HUES48 (cell line): ENCODE measurements around the gene CRYGC.

Experiments used
- H3K27ac ChIP-seq: one replicate; pipeline ENCODE4 v1.7.0; 2013; ENCODE audit warnings: low read depth, low read length, inconsistent platforms
- H3K27me3 ChIP-seq: 2 replicates; pipeline ENCODE4 v1.6.1; 2013; ENCODE audit warnings: mild to moderate bottlenecking, low read length; ENCODE audit not compliant: control insufficient read depth, insufficient read depth
- H3K36me3 ChIP-seq: 2 replicates; pipeline ENCODE4 v1.6.1; 2013; ENCODE audit warnings: low read length; ENCODE audit not compliant: control insufficient read depth, insufficient read depth
- H3K4me1 ChIP-seq: 2 replicates; pipeline ENCODE4 v1.6.1; 2013; ENCODE audit warnings: mild to moderate bottlenecking, low read length; ENCODE audit not compliant: control insufficient read depth, insufficient read depth
- H3K4me3 ChIP-seq: 2 replicates; pipeline ENCODE4 v1.5.1; 2013; ENCODE audit warnings: mild to moderate bottlenecking, low read depth, low read length
- H3K9ac ChIP-seq: 2 replicates; pipeline ENCODE4 v1.6.1; 2013; ENCODE audit warnings: mild to moderate bottlenecking, low read depth, low read length, moderate library complexity
- H3K9me3 ChIP-seq: 2 replicates; pipeline ENCODE4 v1.6.1; 2013; ENCODE audit warnings: low read length; ENCODE audit not compliant: control insufficient read depth, insufficient read depth

Gene CRYGC, protein sequence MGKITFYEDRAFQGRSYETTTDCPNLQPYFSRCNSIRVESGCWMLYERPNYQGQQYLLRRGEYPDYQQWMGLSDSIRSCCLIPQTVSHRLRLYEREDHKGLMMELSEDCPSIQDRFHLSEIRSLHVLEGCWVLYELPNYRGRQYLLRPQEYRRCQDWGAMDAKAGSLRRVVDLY

DNA sequence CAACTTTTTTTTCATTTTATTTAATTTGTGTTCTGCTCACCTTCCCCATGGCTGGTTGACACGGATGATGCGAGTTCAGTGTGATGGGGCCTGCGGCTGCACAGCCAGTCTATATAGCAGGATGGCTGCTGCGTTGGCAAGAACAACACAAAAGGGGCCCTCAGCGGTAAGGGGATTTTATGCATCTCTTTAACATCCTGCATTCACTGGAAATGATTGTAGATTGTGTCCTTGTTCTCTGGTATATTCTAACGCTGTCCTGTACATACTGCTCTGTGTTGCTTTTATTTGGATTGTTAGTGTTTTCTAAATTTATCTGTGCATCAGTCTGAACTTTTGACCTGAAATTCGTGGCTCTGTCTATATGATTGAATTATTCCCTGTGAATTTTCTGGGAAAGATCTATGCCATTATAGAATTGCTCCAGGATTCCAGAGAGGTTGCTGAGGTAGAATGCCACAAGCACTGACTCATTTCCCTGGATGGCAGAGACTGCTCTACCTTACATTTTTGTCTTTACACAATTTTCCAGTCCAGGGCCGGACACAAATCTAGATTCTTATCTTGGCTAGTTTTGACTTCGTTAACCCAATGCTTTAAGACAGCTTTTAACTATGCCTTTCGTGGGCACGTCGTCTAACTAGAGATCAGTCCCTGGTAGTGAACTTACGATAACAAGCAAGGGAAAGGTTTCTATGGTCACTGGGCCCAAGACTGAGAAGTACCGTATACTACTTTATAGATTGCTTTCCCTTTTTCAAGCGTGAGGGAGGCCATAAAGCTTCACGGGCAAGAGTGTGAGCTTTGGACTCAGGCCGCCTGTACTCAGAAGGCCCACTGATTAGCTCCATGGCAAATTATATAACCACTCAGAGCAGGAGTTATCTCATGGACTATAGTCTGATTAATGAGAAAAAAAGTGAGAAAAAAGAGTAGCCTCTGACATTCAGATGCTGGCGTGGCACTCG lies at the start of gene CRYGC:
CRYGC (minus strand) TSS at position 85 of the 968 bp plus-strand sequence; CDS start at position 49, 36 bp downstream.
- Histone ChIP-seq H3K4me3 (no peak within 1 kb of the TSS), H3K27me3 (no peaks in the 10 kb centered on the region), H3K9me3 (no peaks in the 10 kb centered on the region), H3K36me3 (no peaks in the 10 kb centered on the region), H3K4me1 (no peaks in the 10 kb centered on the region), H3K27ac (no peak within 1 kb of the TSS), H3K9ac (no peak within 1 kb of the TSS)

DNA sequence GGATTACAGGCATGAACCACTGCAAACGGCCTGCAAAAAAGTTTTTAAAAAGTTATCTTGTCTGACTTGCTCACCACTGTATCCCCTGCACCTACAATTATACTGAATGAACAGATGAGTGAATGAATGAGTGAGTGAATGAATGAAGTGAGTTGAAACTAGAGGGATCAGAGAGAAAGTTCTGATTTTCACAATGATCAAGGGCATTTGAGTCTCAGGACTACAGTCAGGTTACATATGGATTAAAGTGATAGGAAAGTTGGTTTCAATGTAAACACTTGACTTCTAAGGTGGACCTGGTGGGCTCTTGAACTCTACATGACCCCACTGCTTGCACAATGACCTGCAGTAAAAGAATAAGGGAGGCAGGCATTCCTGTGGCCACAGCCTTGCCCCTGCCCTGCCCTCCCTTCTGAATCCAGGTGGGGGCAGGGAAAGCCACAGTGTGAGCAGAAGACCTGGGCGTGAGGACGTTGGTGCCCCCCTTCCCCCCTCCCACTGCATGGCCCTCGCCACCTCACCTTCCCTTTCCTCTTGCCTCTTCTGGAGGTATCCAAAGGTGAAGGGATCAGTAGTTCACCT lies 49.5 kb upstream of the CRYGC start:
- no peaks in the 10 kb centered on the region for H3K9me3 ChIP-seq
- H3K4me1 ChIP-seq: peaks cover 13% of the 10 kb centered on the region
- H3K9ac ChIP-seq: no peak overlapping the region
- no peaks in the 10 kb centered on the region for H3K36me3 ChIP-seq
- H3K4me3 ChIP-seq: no peak overlapping the region
- no peak overlapping the region for H3K27ac ChIP-seq
- H3K27me3 ChIP-seq: no peaks in the 10 kb centered on the region

DNA sequence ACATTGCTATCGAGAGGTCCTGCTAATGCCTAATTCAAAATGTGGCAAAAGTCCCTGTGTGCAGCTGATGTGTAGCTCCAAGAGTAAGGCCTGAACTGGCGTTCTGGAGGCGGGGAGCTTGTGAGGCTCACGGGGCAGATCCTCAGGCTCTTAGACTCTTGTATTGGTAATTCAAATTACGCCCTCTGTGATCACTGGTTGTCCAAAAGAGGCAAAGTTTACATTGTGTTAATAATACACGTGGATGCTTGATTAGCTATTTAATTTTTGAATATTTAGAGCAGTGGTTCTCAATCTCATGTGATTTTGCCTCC lies 46.2 kb upstream of the CRYGC start:
- Histone ChIP-seq H3K4me1 (peaks cover 3% of the 10 kb centered on the region; the same call in 1 of the 2 replicates), H3K27me3 (no peaks in the 10 kb centered on the region), H3K9ac (no peak overlapping the region), H3K4me3 (no peak overlapping the region), H3K36me3 (no peaks in the 10 kb centered on the region), H3K9me3 (no peaks in the 10 kb centered on the region), H3K27ac (no peak overlapping the region)

DNA sequence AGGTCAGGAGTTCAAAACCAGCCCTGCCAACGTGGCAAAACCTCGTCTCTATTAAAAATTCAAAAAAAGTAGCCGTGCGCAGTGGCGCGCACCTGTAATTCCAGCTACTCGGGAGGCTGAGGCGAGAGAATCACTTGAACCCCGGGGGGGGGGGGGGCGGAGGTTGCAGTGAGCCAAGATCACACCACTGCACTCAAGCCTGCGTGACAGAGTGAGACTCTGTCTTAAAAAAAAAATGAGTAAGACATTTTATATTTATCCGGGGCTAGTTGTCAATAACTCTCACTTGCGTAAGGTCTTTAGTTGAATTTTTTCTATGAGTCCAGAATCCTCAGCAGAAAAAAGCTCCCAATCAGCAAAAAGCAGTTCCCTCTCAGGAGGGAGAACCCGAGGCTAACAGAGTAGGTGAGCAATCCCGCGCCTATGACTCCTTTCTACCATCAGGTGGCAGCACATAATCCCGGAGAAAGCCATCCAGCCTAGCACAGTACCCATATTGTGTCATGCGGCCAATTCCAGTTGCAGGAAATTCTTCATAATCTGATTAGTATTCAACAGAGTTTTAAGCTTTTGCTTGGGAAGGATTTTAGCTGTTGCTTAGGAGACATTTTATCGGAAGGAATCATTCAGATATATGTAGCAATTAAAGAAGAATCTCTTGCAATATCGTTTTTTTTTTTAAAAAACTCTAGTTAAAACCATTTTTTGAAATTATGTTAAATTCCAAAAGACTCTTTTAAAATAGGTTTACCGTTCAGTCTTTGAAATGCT lies 45.6 kb upstream of the CRYGC start:
- Histone ChIP-seq H3K27ac (no peak overlapping the region), H3K4me3 (no peak overlapping the region)

DNA sequence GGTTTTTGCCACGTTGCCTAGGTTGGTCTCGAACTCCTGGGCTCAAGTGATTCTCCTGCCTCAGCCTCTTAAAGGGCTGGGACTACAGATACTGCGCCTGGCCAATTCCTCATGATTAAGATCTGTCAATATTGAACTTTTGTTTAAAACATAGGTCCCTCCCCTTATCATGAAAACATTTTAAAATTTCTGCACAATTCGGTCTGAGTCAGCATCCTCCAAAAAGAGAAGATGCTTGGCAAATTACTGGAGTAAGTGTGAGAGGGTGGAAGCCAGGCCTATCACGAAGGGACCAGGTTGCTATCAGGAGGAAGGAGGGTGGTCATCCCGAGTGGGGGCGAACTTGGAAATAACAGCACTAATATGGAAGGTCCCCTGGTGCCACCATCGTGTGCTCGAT lies 44.5 kb upstream of the CRYGC start:
- peaks cover under 1% of the 10 kb centered on the region; the same call in 1 of the 2 replicates for H3K4me1 ChIP-seq
- H3K36me3 ChIP-seq: no peaks in the 10 kb centered on the region
- no peak overlapping the region for H3K9ac ChIP-seq
- no peak overlapping the region for H3K27ac ChIP-seq
- H3K4me3 ChIP-seq: no peak overlapping the region
- H3K9me3 ChIP-seq: no peaks in the 10 kb centered on the region
- H3K27me3 ChIP-seq: no peaks in the 10 kb centered on the region

More for the DNA sequence above, 45.6 kb upstream of the CRYGC start:
- no peaks in the 10 kb centered on the region for H3K27me3 ChIP-seq
- peaks cover 3% of the 10 kb centered on the region; the same call in 1 of the 2 replicates for H3K4me1 ChIP-seq
- no peaks in the 10 kb centered on the region for H3K9me3 ChIP-seq
- no peaks in the 10 kb centered on the region for H3K36me3 ChIP-seq
- no peak overlapping the region for H3K9ac ChIP-seq

DNA sequence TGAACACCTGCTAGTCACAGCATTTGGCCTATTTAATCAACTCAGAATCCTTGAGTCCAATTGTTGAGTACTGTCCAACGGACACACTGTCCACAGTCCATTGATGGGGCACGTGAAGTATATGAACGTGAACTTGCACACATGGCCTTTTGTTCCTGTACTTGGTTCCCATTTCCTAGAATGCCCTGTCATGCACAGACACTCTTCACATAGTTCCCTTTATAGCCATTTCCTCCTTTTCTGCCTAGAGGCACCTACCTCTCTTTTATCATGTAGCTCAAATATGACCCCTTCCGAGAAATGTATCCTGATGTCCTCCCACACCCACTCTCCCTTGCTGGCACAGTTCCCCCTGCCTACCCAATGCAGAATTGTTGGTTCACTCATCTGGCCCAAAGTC lies 42.5 kb upstream of the CRYGC start:
- Histone ChIP-seq H3K4me1 (no peaks in the 10 kb centered on the region), H3K36me3 (no peaks in the 10 kb centered on the region), H3K27me3 (no peaks in the 10 kb centered on the region), H3K9me3 (no peaks in the 10 kb centered on the region), H3K27ac (no peak overlapping the region), H3K4me3 (no peak overlapping the region), H3K9ac (no peak overlapping the region)

DNA sequence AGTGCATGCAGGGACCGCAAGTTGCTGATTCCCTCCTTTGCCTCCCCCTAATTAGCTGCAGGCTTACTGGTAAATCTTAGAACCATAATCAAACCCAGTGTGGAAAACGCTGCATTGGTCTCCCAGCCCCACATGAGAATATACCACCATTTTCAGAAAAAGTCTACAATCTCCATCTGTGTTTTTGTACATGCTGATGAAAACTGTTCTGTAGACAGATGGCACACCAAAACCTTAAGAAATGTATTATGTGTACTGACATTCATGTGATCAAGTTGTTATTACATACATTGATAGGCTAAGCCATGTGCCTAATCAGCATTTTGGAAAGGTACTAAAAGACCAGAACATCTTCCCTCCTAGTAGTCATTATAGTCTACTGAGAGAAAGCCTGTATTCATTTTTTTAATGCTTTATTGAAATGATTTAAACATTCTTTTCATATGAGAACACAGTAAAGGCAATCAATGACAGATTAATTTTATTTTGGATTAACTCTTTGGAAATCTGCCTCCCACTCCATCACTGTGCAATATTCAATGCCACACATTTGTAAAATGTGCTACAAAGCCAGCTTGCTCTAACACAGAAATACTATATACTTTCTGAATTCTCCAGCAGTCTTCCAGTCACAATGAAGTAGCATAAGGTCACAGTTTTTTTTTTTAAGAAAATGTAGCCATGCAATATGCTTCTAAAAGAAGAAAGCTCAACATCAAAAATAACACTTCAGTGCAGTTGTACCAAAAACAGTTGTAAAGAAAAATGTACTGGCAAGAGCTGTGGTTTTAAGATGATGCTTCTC lies 35.5 kb upstream of the CRYGC start:
- Histone ChIP-seq H3K36me3 (no peaks in the 10 kb centered on the region), H3K9me3 (no peaks in the 10 kb centered on the region), H3K9ac (no peak overlapping the region), H3K27ac (no peak overlapping the region), H3K27me3 (no peaks in the 10 kb centered on the region), H3K4me1 (0 out of 2 replicates have a peak, but pooled peaks cover 5% of the 10 kb centered on the region), H3K4me3 (no peak overlapping the region)

DNA sequence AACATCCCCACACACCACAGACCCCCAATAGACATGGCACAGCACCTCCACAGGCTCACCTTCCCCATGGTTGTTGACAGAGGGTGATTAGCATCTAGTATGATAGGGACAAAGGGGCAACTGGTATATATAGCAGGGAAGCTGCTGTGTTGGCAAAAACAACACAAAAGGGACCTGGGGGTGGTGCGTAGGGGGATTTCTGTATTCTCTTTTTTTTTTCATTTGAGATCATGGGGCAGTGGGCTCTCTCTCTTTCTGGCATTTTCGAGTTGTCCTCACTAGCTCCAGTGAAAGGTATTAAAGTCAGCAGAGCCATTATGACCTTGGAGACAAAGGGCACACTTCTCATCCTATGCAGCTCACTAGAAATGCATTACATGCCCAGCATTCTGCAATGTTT lies 33.9 kb upstream of the CRYGC start, which contains the start of gene CRYGA:
CRYGA (minus strand) TSS at position 101 of the 400 bp plus-strand sequence; CDS start at position 68, 33 bp downstream.
- no peaks in the 10 kb centered on the region for H3K27me3 ChIP-seq
- H3K4me1 ChIP-seq: 0 out of 2 replicates have a peak, but pooled peaks cover 5% of the 10 kb centered on the region
- H3K27ac ChIP-seq: no peak within 1 kb of the TSS
- H3K36me3 ChIP-seq: no peaks in the 10 kb centered on the region
- H3K9me3 ChIP-seq: no peaks in the 10 kb centered on the region
- H3K4me3 ChIP-seq: no peak within 1 kb of the TSS
- no peak within 1 kb of the TSS for H3K9ac ChIP-seq

DNA sequence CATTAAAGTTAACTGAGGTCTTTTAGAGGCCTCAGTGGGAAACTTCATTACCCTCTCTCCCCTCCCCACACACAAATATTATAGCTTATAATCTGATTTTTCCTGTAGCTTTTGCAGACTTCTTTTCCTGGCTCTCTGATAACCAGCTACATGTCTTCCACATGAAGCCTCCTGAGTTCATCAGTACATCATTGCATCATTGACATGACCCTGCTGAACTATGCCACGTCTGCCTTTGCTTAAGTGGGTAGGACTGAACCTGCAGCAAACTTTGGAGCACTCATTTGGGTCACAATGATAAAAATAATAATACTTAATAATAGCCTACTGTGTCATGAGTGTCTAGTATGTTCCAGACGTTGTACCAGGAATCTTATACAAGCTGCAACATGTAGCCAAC lies 26.8 kb upstream of the CRYGC start:
- no peak overlapping the region for H3K9ac ChIP-seq
- no peak overlapping the region for H3K4me3 ChIP-seq
- no peaks in the 10 kb centered on the region for H3K9me3 ChIP-seq
- no peaks in the 10 kb centered on the region for H3K36me3 ChIP-seq
- H3K27me3 ChIP-seq: no peaks in the 10 kb centered on the region
- H3K4me1 ChIP-seq: no peaks in the 10 kb centered on the region
- no peak overlapping the region for H3K27ac ChIP-seq

DNA sequence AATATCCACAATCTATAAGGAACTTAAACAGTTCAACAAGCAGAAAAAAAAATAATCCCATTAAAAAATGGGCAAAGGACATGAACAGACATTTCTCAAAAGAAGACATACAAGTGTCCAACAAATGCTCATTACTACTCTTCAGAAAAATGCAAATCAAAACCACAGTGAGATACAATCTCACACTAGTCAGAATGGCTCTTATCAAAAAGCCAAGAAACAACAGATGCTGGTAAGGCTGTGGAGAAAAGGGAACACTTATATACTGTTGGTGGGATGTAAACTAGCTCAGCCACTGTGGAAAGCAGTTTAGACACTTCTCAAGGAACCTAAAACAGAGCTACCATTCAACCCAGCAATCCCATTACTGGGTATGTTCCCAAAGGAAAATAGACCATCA lies 23.5 kb upstream of the CRYGC start:
- Histone ChIP-seq H3K9ac (no peak overlapping the region), H3K4me3 (no peak overlapping the region), H3K9me3 (no peaks in the 10 kb centered on the region), H3K4me1 (no peaks in the 10 kb centered on the region), H3K27ac (no peak overlapping the region), H3K36me3 (no peaks in the 10 kb centered on the region), H3K27me3 (no peaks in the 10 kb centered on the region)
